GM19240 (cell line): ENCODE results near the gene B3GNT5.

Experiments
- DNase-seq: peaks from one replicate; pipeline ENCODE4 v3.0.0; 2011; ENCODE audit warnings: low spot score; ENCODE audit not compliant: insufficient read length

B3GNT5 gene, protein sequence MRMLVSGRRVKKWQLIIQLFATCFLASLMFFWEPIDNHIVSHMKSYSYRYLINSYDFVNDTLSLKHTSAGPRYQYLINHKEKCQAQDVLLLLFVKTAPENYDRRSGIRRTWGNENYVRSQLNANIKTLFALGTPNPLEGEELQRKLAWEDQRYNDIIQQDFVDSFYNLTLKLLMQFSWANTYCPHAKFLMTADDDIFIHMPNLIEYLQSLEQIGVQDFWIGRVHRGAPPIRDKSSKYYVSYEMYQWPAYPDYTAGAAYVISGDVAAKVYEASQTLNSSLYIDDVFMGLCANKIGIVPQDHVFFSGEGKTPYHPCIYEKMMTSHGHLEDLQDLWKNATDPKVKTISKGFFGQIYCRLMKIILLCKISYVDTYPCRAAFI

DNA sequence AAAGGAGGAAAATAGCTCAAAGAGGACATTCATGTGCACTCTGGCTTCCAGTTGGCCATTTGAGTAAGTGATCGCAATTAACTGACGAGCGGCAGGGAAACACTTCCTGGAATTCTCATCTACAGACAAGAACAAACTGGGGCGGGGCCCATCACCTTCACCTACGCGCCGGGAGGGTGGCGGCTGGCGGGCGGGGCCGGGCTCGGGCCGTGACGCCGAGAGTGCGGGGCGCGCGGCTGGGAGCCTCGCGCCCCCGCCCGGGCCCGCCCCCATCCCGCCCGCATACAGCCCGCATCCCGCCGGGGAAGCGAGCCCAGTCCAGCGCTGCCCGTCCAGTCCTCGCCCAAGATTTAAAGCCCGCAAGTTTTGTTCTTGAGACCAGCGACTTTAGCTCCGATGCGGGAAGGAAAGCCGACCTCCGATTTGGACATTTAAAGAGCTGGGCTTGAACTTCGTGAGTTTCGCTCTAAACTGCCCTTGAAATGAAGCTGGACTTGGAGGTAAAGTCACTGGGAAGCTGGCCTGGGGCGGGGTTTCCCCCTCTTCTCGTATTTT is at the start of gene B3GNT5:
TSS of gene B3GNT5 (plus strand) at position 281 of the 555 bp plus-strand sequence. CDS start 16,546 bp downstream, outside the sequence.
- no peak for DNase-seq

DNA sequence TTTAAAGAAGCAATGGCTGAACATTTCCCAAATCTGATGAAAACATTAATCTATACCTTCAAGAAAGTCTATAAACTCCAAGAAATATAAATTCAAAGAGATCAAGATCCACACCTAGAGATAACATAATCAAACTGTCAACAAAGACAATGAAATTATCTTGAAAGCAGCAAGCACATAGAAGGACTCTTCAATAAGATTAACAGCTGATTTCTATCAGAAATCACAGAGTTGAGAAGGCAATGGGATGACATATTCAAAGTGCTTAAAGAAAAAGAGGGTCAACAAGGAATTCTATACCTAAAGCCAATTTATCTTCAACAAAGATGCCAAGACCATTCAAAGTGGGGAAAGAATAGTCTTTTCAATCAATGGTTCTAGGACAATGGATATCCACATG is 49.4 kb upstream of the B3GNT5 start:
- DNase-seq = no peak

DNA sequence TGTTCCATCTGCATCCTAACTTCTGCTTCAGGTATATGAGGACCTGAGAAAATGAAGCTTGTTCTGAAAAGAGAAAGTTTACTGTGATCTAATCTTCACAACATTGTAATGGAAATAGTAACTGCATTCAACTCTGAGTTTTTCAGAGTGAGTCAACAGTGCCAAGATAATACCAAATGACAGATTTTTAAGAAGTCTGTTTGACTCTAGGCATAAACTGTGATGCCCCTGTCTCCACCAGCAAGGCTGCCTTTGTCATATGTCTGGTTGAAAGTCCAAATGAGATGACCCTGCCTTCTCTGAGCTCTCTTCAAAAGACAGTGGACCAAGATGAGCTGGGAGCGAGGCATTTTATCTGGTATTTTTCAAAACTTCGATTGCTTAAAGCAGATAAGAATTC is 44.8 kb upstream of the B3GNT5 start:
- no peak for DNase-seq

DNA sequence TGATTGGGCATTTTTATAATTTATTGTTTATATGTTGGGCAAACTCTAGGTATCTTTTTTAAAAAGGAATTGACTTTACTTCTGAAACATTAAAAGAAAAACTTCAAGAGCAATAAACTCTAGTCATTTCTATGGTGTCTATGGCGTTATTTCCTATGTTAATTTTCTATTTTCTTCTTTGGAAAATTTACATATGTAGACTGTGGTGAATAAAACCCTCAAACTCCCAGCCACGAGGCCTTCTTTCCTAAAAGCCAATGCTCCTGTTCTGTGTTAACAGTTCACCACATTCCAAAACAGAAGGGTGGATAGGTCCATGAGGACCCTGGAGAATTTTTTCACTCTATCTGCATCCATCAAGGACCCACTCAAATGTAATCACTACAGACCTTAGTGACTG is 44.3 kb upstream of the B3GNT5 start:
- no peak for DNase-seq

DNA sequence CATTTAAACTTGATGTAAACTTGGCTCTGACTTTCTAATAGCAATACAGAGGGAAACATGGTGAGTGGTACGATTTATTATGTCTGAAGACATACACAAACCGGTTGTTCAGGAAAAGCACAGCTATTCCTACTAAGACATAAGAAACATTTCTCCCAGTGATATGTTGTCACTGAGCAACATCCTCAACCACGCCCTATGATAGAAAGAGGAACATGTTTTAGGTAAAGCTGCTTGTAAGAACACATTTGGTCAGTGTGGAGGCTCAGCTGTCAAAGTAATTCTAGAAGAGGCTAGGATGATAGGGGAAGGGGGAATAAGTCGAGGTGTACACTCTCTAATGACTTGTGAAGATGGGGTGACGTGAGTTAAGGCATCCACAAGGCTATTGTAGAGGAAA is 42.7 kb upstream of the B3GNT5 start:
- no peak for DNase-seq

DNA sequence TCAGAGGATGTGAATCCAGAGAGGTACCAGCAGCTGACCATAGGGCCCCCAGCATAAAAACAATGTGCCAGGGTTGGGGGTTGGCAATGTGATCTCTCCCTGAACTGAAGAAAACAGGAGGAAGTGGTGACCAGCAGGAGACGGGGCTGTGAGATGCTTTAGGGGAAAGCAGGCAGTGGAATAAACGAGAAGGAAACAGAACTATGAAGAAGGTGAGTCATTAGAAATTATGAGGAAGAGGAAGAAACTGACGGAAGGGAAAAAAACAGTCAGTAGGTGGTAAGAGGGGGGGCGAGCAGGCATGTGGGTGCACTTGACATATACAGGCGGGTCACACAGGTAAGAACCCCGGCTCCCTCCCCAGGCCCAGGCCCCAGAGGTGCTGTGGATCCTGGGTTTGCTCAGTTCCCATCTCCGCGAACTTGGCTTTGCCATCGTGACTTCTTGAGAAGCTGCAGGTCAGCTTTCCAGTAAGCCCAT is 42.2 kb upstream of the B3GNT5 start:
- no peak for DNase-seq

DNA sequence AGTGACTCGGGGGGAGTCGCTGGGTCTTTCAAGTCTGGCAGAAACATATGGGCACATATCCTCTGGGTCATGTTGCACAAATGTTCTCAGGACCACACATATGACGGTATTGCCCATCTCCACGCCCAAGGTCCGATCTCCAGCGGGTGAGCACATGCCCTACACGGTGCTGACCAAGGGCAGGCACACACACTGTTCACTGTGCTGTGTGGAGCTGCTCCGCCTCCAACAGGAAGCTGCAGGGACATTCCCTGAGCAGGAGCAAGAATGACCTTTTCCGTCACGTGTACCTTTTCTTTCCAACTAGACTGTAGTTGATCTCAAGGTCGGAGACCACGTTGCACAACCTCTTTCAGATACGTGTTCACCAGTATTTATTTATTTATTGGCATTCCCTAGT is 41.7 kb upstream of the B3GNT5 start:
- no peak for DNase-seq

DNA sequence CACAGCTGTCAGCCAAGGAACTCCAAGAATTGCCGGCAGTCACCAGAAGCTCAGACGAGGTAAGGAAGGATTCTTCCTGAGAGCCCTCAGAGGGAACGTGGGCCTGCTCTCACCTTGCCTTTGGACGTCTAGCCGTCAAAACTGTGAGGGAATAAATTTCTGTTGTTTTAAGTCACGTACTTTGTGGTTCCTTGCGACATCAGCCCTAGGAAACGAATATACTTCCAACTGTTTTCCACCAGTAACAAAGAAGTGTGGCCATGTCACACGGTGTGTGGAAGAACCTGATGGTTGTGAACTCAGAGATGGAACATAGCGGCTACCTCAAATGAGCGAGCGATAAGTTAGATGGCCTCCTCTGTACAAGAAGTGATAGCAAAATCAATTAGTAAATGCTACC is 41.0 kb upstream of the B3GNT5 start:
- no peak for DNase-seq

DNA sequence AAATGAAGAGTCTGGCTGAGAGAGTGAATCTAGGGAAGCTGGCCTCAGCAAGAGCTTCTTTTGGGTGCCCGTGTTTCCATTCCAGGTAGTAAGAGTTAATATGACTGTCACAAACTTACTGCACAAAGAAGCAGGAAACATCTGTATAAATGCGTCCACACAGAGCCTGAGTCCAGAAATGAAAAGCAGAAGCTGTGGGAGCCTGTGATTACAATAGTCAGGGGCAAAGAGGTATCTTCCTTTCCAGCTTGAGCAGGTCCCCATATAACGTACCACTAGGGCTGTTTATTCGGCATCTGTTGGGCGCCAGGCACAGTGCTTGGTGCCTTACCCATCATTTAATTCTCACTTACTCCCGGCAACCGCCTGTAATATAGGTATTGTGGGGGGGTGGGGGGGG is 40.5 kb upstream of the B3GNT5 start:
- DNase-seq = no peak

DNA sequence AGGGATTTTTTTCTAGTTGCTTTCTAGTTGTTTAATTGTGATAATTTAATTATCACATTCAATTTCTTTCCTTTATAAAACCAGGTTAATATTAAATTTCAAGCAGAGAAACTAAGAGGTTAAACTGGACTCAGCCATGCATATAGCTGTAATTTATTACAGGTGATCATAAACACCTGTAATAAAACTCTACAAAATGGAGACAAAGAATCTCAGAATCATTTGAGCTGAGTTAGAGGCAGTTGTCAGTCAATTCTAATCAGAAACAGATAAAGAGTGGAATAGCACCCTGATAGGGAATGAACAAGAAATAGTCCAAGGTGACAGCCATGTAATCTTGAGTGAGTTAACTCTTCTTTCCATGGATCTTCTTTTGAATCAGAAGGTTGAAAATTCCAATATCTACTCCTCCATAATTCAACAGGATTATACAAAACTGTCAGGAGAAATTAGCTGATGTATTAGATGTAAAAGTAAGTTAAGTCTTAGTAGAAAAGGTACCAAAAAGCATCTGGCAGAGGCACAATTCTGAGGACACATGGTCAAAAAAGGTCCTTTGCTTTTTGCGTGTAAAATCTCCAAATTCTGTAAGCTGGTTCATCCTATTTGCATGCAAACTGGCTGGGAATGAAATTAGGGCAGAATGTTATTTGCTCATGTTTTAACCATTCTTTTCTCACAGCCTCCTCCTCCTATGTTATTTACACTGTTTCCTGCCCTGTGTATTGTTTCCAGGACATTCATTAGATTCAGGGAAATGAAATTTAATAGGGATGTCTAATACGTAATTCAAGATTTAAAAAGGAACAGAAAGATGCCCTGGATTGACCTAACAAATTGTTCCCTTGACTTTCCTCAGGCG is 39.4 kb upstream of the B3GNT5 start:
- DNase-seq = no peak

DNA sequence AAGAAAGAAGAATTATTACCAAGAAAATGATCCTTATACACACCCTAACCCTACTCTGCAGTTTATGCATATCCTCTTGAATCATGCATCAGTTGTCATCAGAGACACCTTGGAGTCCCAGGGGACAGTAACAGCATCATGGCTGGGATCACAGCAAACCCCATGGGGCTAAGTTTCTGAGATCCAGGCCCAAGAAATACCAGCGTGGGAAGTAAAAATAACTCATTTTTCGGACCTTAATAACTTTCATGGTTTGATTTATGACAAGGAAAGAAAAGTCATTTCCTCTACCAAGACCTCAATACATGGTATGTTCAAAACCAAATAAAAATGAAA is 38.8 kb upstream of the B3GNT5 start:
- no peak for DNase-seq

DNA sequence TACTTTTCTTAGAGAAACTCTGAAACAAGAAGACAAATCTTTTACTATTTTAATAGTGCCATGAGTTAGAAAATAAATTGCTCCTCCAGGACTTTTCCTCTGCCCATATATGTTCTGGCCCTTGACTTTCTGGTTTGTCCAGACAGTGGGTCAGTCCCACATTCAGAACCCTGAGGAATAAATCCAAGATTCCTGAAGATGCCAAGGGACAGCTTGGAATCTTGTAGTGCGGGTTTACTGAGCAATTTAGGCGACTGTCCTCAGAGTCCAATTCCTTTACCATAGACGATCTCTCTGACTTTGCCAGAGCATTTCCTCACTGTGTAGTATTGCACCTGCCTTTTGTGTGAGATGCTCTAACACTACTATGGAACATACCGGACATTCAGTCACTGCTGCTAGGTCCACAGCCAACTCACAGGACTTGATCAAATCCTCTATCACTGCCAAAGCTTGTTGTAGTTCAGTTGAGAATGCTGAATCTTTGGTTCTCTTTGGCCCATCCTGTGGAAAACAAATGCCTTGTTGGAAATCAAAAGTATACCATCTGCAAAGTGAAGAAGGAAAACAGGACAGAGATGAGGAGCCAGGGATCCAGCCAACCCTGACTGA is 37.4 kb upstream of the B3GNT5 start:
- DNase-seq = no peak

DNA sequence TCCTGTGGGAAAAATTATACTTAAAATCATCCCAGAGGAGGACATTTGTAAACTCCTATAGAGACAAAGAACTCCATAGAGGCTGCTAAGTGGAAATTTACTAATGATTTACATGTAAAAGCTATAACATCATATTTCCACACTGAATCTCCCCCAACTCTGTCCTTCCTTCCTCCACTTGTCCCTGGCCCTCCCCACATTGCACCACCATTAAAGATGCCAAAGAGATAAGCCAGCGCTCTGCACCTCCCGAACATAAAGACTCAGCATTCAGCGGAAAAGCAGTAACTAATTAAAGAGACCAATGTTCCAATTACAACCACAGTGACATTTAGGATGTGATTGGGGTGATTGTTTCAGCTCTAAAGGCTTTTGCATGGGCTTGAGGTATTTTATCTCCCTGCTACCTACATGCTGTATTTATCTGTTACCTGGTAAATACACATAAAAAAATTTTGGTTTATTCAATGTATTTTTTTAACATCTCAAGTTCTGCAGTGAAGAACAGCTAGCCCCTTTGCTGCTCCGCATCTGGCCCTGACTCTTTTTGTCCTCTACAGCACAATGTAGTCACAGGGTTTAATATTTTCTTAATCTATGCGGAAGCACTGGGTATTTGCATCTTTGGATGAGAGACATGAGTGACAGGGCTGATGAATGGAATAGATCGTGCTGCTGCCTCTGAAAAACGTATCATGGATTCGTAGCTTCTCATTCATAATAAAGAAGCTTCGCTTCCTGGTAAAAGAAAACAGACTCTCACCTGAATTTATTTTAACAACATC is 35.3 kb upstream of the B3GNT5 start:
- no peak for DNase-seq

DNA sequence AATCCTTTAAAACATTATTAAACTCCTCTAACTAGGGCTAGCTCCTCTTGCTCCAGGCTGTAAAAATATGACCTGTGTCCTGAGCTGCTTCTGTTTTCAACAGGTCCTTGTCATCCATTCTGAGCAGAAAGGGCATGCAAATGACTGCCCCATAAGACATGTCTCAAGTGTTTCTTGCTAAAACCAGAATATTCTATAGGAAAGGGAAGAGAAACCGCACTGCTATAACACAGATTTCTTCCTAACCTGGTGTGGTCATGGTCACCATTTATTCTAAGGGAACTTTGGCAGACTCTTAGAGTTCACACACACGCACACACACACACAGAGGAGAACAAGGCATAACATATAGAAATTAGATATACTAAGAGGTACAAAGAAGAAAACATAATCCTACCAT is 34.2 kb upstream of the B3GNT5 start:
- DNase-seq = no peak

DNA sequence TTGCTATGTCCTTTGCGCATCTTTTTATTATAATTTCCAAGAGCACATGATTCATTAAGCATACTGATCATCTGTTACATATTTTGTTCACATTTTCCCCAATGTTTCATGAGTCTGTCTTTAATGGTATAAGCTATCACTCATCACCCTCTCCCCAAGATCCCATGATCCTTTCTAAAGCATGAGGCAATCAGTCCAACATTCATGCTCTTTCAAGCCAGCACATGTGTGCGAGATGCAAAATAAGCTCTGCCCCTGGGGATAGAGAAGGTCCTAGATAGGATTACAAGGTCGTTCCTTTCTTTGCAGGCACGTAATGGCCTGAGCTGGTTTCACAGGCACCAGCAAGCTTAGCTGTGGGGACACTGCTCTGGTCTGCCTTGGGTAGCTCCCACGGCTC is 32.2 kb upstream of the B3GNT5 start:
- no peak for DNase-seq

DNA sequence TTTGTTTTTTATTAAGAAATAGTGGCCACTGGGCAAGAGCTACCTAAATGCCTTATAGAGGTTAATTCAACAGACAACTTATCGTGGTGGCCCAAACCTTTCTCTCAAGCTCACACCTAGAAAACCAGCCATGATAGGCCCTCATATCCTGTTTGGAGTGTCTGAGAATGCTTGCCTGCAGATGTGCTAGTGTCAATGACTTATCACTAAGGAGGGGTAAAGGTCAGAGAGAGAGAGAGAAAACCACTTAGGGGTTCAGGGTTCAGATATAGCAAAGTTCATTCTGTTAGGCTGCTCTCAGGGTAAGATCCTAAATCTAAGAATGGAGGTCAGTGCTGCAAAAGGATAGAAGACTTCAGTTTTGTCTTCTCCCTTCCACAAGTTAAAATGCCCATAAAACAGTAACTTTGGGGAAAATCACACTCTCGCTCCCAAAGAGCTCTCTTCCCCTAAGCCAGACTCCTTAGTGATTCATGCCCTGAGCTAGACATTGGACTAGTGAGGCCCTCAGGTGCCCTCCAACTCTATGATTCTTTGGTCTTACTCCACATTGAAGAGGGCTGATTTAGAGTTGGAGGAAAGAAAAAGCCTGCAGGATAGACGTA is 30.3 kb upstream of the B3GNT5 start:
- no peak for DNase-seq

DNA sequence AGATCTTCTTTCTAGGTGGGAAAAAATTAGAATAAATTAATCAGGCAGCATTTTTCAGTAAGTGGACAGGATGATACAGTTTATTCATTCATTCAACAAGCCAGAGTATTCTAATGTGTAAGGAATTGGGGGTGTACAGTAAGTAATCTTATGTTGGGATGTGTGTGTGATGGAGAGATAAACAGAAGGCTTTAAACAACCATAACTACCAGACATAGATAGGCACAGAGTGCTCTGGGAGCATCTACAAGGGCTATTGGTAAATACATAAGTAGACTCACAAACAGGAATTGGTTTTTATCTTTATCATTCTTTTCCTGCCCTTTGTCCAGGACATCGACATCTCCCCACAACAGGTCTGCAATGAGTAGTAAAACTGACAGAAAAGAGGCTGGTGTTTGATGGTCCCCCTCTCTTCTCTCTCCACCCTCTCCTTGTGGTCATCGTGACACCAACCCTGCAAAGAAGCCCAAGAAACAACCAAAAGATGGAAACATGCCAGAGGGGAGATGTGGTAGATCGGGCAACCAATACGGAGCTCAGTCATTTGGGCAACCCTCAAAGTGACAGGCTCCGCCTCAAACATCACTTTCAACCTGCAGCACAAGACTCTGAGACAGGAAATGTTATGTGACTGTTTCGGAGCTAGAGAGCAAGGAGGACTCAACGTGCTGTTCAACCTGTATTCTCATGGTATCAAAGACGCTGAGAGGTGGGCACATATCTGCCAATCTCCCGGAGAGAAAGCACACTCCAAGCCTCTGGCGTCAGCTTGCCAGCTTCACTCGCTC is 28.7 kb upstream of the B3GNT5 start:
- DNase-seq = no peak

DNA sequence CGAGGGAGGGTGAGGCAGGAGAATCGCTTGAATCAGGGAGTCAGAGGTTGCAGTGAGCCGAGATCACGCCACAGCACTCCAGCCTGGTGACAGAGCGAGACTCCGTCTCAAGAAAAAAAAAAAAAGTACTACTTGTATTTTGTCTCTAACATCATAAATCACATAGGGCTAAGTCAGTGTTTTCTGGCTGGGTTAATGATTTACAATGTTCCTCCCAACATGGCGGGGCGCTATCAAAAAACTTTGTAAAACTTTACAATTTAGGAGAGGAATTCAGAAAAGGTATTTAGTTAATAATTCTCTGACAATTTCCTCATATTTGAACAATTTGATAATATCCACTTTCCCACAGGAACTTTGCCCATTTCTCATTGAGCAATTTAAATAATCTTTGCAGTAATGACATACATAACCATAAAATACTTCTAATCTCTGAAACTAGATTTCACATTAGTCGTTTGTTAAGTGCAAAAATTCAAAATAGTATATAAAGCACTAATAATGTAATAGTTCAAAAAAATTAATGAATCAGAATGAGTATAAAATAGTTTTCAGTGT is 26.6 kb upstream of the B3GNT5 start:
- no peak for DNase-seq

DNA sequence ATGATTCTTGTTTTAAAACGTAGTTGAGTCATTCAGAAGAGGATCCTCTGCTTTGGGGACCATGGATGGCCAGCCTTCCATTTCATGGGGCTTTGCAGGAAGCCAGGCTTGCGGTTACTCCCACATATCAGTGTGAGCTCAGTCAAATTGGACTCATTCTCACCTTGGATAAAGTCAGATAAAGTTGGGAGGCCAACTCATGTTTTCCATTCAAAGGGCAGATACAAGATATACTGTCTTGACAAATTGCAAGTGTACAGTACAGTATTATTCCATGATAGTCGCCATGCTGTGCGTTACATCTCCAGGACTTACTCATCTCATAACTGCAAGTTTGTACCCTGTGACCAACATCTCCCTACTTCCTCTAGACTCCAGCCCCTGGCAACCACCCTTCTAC is 25.5 kb upstream of the B3GNT5 start:
- DNase-seq = no peak

DNA sequence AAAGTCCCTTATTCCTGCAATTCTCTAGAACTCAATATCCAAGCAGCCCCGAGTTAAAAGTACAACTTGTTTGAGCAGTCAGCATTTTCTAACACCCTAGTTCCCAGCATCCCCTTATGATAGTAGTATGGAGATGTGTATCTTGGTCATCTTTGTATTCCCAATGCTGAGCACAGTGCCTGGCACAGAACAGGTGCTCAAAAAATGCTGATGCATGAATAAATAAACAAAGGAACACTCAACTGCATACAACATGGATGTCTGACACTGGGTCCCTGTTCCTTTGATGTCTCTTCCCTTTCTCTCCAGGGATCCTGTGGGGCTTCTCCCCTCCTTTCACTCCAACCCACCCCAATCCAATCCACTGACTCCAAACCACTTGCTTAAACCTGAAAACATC is 23.9 kb upstream of the B3GNT5 start:
- DNase-seq = no peak
